HG03575 (cell line): ENCODE results near the gene RBM47.
"Not testable (repeated sequence)": the region's sequence is repeated elsewhere in the genome, so short reads cannot be mapped to it uniquely, and the experiment has no call there.

Experiments used
- ATAC-seq: cut with Tn5 transposase; IDR thresholded peaks from one replicate; pipeline ENCODE4 v1.9.1; 2021; ENCODE audit not compliant: unreplicated experiment, insufficient number of reproducible peaks, low FRiP score; ENCODE audit errors: extremely low read depth

RBM47 gene

GRCh38 chr4:40548256-40548655 is 81.4 kb downstream of the RBM47 start:
- no peak for ATAC-seq

GRCh38 chr4:40547789-40548132 is 81.9 kb downstream of the RBM47 start:
- ATAC-seq: no peak

GRCh38 chr4:40546969-40547788 is 82.5 kb downstream of the RBM47 start:
- ATAC-seq: no peak

GRCh38 chr4:40546506-40546905 is 83.2 kb downstream of the RBM47 start:
- ATAC-seq: no peak

- not testable (repeated sequence) for ATAC-seq
Measured at GRCh38 chr4:40545487-40545886, 84.2 kb downstream of the RBM47 start.

GRCh38 chr4:40544221-40544620 is 85.4 kb downstream of the RBM47 start:
- ATAC-seq: no peak

- ATAC-seq: no peak
Measured at GRCh38 chr4:40540800-40541199, 88.9 kb downstream of the RBM47 start.

- ATAC-seq: no peak
Measured at GRCh38 chr4:40536032-40536431, 93.6 kb downstream of the RBM47 start.

GRCh38 chr4:40531636-40532023 is 98.0 kb downstream of the RBM47 start:
- ATAC-seq: no peak

- ATAC-seq: no peak
Measured at GRCh38 chr4:40530961-40531635, 98.6 kb downstream of the RBM47 start.

- ATAC-seq: no peak
Measured at GRCh38 chr4:40526741-40527140, 102.9 kb downstream of the RBM47 start.

GRCh38 chr4:40525752-40526598 is 103.7 kb downstream of the RBM47 start:
- no peak for ATAC-seq

GRCh38 chr4:40524366-40525041 is 105.2 kb downstream of the RBM47 start:
- ATAC-seq: no peak

GRCh38 chr4:40523581-40523980 is 106.1 kb downstream of the RBM47 start:
- ATAC-seq: no peak

GRCh38 chr4:40521957-40522356 is 107.7 kb downstream of the RBM47 start:
- no peak for ATAC-seq

GRCh38 chr4:40520533-40520932 is 109.1 kb downstream of the RBM47 start:
- ATAC-seq: no peak

- not testable (repeated sequence) for ATAC-seq
Measured at GRCh38 chr4:40517081-40517480, 112.6 kb downstream of the RBM47 start.

GRCh38 chr4:40516651-40517050 is 113.0 kb downstream of the RBM47 start:
- ATAC-seq: no peak
